Eye (tissue), 1 donor: ENCODE measurements around the gene IFITM1.
"Not testable (repeated sequence)": the region's sequence is repeated elsewhere in the genome, so short reads cannot be mapped to it uniquely, and the experiment has no call there.

Source experiments
- DNase-seq: peaks from one replicate; pipeline ENCODE4 v3.0.0-alpha.2; 2015

Gene IFITM1

DNA sequence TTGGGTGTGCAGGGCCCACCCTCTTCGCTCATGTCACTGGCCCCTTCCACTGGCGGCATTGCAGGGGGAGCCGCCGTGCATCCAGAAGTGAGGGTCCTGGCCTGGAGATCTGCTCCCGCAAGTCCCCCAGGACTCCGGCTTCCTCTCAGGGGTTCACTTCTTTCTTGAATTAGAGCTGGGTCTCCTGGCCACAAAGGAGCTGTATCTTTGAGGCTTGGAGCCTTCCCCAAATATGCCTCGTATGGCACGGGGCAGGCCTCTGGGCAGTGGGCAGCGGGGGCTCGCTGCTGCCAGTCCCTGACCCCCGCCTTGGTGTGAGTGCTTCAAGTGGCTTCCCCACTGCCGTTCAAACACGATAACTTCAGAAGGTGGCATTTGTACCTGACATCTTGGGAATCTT is 14.2 kb downstream of the IFITM1 start:
- DNase-seq: no peak

DNA sequence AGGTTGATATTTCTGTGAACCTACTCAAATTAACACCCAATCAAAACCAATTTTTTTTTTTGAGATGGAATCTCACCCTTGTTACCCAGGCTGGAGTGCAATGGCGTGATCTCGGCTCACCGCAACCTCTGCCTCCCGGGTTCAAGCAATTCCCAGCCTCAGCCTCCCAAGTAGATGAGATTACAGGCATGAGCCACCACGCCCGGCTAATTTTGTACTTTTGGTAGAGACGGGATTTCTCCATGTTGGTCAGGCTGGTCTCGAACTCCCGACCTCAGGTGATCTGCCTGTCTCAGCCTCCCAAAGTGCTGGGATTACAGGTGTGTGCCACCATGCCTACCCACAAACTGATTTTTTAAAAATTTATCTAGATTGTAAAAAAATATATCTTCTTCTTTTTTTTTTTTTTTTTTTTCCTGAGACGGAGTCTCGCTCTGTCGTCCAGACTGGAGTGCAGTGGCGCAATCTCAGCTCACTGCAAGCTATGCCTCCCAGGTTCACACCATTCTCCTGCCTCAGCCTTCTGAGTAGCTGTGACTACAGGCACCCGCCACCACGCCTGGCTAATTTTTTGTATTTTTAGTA is 14.8 kb downstream of the IFITM1 start:
- DNase-seq: not testable (repeated sequence)

DNA sequence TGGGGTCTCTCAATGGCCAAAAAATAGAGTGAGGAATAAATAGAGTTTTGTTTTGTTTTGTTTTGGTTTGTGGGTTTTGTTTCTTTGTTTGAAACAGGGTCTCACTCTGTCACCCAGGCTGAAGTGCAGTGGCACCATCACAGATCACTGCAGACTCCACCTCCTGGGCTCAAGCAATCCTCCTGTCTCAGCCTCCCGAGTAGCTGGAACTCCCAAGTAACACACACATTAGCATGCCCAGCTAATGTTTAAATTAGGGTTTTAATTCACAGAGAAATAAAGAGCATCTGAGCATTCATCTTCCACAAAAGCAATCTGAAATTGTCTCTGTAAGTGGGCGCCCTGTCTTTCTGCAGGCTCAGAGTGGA is 16.0 kb downstream of the IFITM1 start:
- DNase-seq: no peak

DNA sequence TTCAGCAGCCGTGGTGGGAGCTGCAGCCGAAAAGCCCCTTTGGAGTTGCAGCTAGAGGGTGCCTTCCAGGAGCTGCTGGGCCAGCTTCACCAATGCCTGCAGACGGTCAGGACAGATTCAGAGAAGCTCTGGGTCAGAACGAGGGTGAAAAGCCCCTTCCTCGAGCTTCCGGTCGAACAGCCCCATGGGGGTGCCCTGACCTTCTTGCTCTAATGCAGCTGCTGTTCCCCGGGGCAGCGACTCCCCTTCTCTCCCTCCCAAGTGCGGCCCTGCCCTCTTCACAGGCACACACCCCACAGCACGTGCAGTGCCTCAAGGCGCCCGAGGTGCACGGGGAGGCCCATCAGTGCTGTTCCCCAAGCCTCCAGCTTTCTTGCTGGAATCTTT is 16.5 kb downstream of the IFITM1 start:
- no peak for DNase-seq

DNA sequence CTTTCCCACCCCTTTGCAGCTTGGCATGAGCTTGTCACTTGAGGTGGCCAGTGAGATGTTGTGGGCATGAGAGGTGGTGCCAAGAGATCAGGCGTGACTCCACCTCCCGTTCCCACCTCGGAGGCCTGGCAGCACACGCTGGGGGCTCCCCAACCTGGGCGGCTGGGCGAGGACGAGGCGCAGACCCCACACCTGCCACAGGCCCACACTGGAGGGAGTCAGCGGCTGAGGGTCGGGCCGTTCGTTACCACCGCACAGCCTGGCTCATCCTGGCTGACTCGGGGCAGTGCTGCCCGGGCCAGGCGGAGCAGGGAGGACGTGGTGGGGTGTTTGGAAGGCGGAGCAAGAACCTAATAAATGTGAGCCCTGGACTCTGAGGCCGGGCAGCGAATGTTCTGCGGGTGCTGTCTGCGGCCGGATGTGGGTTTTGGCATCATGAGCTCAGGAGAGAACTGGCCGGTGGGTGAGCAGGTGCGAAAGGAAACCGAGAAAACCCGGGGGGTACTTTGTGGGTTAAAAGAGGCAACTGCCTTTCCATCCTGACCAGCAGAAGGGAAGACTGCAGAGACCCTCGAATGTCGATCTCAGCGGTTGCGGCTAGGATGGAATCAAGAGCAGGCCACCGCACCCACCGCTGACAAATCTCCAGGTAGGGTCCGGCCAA is 17.0 kb downstream of the IFITM1 start:
- DNase-seq: no peak

DNA sequence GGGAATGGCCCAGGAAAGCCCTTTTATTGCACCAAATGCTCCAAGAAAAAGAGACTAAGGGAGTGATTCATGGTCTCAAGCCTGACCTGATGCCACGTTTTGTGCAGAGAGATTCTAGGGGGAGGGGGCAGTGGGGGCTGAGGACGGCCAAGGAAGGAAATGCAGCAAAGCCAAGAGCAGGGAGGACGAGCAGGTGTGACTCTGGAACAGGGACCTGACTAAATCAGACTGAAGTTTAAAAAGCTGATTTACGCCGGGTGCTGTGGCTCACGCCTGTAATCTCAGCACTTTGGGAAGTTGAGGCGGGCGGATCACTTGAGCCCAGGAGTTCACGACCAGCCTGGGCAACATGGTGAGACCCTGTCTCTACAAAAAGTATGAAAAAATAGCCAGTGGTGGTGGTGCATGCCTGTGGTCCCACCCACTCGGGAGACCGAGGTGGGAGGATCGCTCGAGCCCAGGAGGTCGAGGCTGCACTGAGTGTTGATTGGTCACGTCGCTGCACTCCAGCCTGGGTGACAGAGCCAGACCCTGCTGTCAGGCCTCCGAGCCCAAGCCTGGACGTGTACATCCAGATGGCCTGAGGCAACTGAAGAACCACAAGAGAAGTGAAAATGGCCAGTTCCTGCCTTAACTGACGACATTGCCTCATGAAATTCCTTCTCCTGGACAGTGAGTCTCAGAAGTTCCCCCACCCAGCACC is 17.7 kb downstream of the IFITM1 start:
- no peak for DNase-seq

DNA sequence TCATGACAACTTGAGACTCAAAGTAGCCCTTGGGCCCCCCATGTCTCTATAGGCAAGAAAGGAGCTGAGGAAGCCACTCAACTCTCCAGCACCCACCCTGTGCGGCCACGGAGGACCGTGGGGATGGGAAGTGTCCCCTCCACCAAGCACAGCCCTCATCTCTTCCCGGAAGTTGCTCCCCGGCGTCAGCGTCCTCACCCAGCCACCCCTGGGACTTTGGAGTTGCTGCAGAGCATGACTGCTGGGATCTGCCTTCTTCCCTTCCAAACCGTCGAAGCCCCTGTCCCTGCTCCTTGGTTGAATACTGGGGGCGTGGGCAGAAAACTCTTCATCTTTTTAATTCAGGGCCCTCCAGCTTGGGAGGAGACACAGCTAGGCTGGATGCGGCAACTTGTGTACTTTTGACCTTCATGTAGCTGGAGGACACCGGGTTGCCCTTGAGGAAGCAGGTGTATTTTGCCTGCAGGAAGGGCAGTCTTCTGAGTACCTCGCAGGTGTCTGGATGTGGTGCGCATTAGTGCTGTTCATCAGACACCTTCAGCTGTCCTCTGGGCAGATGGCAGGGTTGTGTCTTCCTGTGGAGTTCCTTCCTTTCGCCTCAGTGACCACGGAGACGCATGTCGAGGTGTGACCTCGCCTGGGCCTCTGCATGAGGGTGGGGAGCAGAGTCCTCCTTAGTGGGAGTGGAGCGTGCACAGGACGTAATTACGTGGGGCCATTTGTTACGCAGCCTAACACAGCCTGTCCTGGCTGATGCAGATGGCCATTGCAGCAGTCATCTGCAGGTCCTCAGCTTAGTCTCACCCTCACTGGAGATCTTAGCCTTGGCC is 19.0 kb downstream of the IFITM1 start:
- DNase-seq: no peak

DNA sequence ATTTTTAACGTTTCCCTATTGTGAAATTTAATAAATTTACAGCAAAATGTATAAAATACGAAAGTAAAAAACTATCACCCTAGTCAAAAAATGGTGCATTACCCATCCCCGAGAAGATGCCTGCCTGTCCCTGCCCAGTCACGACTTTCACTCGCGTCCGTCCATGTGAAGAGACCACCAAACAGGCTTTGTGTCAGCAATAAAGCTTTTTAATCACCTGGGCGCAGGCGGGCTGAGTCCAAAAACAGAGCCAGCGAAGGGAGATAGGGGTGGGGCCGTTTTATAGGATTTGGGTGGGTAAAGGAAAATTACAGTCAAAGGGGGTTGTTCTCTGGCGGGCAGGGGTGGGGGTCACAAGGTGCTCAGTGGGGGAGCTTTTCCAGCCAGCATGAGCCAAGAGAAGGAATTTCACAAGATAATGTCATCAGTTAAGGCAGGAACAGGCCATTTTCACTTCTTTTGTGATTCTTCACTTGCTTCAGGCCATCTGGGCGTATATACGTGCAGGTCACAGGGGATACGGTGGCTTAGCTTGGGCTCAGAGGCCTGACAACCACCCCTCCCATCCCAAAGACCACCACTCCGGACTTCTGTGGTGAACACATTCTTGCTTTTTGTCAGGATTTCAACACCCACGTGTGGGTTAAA is 19.9 kb downstream of the IFITM1 start:
- not testable (repeated sequence) for DNase-seq

DNA sequence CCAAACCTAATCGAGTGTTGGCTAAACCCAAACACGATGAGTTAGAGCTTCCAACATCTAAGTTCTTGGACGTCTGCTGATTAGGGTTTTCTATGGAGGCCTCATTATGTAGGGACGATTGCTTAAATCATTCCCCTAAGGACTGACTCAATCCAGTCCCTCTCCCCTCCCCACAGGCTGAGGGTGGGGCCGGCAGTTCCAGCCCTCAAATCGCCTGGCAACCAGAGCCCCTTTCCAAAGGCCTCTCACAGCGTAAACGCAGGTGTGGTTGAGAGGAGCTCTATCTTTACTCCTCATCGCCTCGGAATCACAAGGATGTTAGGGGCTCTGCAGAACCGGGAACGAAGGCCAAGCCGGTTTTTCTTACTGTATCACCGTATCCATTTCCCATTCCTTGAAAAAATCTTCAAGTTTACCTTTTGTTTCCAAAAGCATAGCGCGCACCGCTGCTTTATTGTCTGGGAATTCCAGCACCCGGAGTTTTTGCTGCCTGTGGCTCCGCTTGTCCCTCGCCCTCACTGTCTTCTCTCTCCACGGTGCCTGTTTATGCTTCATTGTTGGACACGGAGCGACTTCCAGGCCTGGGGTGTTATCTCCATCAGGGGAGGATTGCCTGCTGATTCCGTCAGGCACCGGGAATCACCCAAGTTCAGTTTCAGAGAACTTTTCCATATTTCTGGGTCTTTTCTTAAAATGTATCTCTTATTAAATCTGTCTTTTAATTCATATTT is 20.6 kb downstream of the IFITM1 start:
- DNase-seq: peak; percentile 78

DNA sequence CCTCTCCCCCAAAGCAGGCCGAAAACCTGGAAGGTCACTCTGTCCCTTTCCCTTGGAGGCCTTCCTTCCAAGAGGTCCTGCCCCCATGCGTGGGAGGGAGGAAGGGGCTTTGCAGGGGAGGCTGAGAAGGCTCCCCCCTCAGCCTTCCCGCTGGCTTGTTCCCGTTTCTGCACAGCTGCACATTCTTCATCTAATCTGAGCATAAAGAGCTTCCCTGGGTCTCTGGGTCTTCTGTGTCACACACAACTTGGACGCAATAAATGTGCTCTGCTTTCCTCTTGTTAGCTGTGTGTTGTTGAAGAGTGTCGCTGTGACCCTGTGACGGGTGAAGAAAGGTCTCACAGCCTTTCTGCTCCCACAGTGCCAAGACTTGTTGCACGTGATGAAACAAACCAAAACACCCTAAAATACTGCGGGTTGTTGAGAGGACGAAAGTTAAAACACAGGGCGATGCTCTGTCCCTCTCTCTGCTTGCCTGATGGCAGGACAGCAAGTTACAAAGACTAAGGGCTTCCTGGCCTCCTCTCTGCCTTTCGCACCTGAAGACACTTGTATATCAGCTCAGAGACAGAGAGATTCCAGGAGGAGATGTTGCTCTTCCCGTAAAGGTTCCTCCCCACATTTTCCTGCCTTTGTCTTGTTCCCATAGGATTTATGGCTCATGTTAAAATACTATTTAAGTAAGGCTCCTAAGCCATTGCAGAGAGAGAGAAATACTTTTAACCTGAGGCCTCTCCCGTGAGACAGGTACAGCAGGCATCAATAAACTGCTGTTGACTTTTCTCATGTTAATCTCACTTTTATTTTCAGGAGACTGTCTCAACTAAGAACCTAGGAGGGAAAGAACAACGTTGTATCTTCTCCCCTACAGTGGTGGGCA is 22.2 kb downstream of the IFITM1 start:
- DNase-seq: peak; percentile 91

DNA sequence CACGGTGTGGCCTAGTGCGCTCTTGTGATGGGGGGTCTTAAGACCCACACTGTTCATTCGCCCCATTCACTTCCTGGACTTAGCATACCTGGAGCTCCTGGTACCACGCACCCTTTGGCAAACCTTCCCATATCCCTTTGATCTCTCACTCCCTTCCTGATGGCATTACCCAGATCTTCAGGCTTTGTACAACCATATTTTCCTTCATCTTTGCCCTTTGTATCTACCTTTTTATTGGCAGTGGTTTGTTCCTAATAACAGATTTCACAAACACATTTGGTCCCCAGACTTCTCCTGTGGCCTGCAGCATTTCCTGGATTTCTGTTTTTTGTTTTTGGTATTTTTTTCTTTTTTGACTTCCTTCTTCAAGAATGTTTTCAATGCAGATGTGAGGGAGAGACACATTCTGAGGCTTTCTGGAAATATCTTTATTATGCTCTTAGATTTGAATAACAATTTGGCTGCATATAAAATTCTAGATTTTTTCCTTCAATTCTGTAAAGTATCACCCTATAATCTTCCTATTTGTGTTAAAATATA is 22.9 kb downstream of the IFITM1 start:
- DNase-seq: peak; percentile 33

DNA sequence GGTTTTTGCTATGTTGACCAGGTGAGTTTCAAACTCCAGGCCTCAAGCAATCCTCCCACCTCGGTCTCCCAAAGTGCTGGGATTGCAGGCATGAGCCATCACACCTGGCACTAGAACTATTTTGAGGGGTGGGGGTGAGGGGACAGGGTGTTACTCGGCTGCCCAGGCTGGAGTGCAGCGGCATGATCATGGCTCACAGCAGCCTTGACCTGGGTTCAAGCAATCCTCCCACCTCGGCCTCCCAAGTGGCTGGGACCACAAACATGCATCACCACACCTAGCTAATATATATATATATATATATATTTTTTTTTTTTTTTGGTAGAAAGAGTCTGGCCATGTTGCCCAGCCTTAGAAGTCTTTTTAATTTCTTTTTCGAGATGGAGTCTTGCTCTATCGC is 23.9 kb downstream of the IFITM1 start:
- DNase-seq: no peak

DNA sequence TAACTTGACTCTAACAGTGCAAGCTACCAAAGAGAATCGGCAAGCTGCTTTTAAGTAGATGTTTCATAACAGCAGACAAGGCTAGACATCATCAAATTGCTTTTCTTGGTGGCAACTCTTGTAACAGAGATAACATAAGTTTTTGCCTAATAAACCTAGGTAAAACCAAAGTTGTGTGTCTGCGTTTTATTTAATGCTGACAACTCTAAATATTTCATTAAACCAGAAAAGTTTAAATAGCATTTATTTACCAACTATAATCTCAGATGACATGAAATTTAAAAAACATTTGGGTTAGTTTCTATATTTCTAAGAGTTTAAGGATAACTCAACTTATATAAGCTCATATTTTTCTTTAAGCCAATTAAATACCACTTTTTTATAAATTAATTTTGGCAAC is 26.1 kb downstream of the IFITM1 start:
- no peak for DNase-seq

DNA sequence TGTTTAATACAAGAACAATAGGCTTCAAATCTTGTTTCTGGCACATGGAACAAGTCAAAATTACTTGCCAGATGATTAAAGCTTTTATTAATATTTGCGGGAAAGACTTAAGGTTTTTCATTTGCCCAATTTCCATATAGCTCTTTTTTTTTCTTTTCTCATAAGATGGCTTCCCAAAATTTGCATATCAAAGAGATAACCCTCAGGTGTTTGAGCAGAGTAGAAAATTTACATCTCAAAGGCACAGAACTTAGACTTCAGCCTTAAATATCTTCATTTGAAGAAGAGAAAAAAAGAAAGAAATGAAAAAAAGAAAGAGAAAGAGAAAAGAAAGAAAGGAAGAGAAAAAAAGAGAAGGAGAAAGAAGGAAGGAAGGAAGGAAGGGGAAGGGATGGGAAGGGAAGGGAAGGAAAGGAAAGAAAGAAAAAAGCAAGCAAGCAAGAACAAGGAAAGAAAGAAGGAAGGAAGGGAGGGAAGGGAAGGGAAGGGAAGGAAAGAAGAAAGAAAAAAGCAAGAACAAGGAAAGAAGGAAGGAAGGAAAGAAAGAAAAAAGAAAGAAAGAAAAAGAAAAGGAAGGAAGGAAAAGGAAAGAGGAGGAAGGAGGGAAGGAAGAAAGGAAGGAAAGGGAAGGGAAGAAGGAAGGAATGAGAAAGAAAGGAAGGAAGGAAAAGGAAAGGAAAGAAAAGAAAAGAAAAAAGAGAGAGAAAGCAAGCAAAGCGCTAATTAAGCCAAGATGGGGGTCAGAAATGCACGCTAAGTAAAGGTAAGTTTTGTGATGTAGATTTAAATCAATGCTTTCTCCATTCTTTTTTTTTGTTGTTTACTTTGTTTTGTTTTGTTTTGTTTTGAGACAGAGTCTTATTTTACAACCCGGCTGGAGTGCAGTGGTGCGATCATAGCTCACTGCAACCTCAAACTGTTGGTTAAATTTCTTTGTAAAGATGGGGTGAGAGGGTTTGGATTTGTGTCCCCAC is 27.0 kb downstream of the IFITM1 start:
- no peak for DNase-seq

DNA sequence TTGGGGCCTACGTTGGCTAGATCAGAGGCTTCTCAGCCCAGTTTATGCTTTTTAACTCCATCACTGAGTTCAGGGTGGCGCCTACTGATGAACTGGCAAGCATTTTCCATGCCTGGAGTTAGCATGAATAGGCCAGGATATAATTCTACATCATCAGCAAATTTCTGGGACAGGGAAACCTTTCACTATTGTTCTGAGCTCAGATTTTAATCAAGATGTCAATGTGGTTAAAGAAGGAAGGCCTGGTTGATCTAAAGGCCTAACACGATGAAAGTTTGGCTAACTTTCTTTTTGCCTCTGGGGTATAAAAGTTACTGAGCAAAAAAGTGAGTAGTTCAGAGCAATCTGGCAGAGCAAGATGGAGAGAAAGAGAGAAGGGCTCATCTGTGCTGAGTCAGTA is 28.5 kb downstream of the IFITM1 start:
- DNase-seq: no peak

DNA sequence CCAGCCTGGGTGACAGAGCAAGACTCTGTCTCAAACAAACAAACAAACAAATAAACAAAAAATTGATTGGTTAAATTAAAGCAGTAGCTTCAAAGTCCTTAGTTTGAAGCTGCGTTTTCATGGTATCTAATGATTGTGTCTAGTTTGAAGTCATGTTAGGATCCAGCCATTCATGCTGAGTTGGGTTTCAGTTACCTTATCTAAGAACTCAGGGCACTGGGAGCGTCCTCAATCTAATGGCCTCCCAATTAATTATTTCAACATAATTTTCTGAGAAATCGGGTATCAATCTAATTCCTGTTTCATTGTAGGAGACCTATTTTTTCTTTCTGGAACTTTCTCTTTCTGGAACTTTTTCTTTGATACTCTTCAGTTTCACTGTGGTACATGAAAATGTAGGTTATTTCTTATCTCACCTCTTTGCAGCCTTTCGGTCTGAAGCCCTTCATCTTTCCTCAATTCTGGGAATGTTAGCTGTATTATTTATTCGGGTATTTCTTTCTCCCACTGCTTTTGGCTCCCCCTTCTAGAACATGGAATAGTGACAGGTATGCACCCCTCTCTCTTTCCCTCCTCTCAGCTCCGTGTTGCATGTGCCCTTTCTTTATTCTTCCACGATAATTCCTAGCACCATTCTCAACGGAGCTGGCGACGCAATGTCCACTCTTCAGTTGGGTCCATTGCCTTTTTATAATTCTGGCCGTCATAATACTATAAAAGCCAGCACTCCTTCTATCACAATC is 31.2 kb downstream of the IFITM1 start:
- no peak for DNase-seq

DNA sequence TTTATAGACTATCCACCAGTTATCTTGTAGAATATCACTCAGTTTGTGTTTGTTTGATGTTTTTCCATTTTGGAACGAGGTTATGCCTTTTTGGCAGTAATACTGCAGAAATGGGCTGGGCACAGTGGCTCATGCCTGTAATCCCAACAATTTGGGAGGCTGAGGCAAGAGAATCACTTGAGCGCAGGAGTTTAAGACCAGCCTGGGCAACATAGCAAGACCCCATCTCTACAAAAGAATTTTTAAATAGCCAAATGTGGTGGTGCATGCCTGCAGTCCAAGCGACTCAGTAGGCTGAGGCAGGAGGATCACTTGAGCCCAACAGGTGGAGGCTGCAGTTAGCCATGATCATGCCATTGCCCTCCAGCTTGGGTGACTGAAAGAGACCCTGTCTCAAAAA is 32.7 kb downstream of the IFITM1 start:
- no peak for DNase-seq

DNA sequence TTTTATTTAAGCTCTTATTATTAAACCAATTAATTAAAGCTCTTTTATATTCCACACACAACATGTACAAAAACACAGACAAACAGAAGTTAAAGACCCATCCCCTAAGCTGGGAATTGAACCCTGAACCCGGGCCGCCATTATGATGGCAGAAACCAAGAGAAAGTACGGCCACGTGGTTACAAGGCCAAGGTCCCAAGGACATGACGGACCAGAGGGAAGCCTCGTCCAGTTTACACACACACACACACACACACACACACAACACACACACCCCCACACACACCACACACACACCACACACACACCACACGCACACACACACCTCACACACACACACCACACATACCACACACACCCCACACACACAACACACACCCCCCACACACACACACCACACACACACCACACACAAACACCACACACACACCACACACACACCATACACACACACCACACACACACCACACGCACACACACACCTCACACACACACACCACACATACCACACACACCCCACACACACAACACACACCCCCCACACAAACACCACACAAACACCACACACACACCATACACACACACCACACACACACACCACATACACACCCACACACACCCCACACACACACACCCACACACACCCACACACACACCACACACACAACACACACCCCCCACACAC is 35.6 kb downstream of the IFITM1 start:
- DNase-seq: not testable (repeated sequence)
